ENCODE results near the gene LUM.

The LUM gene

GRCh38 chr12:91109581-91110310 is 1.5 kb downstream of the LUM start:
- H3K4me1 ChIP-seq (ENCODE audit: control insufficient read depth, insufficient read depth, low read length) = no peaks in the 10 kb centered on the region; the same call in 1 of the 2 replicates
- WGBS (ENCODE audit: insufficient coverage, insufficient read length) = no CpG with 5 or more reads among the region's 2 CpGs

GRCh38 chr12:91109148-91109564 is 2.1 kb downstream of the LUM start:
- no peaks in the 10 kb centered on the region for H3K9me3 ChIP-seq (ENCODE audit: control insufficient read depth, insufficient read depth, low read length)
- H3K27ac ChIP-seq (ENCODE audit: low read length) = no peak overlapping the region
- no CpG with 5 or more reads among the region's 7 CpGs for WGBS (ENCODE audit: insufficient coverage, insufficient read length)
- peak; percentile 22 for DNase-seq (ENCODE audit: low read depth, low spot score)
- H3K36me3 ChIP-seq (ENCODE audit: control insufficient read depth, insufficient read depth, low read length) = no peaks in the 10 kb centered on the region
- no peaks in the 10 kb centered on the region for H3K27me3 ChIP-seq (ENCODE audit: control insufficient read depth, insufficient read depth, low read length)
- H3K4me3 ChIP-seq (ENCODE audit: low read length) = no peak overlapping the region
- H3K4me1 ChIP-seq (ENCODE audit: control insufficient read depth, insufficient read depth, low read length) = no peaks in the 10 kb centered on the region; the same call in 1 of the 2 replicates

More at GRCh38 chr12:91109581-91110310, 1.5 kb downstream of the LUM start:
- Histone ChIP-seq H3K9me3 (ENCODE audit: control insufficient read depth, insufficient read depth, low read length) (no peaks in the 10 kb centered on the region), H3K4me3 (ENCODE audit: low read length) (no peak overlapping the region), H3K27me3 (ENCODE audit: control insufficient read depth, insufficient read depth, low read length) (no peaks in the 10 kb centered on the region), H3K27ac (ENCODE audit: low read length) (no peak overlapping the region), H3K36me3 (ENCODE audit: control insufficient read depth, insufficient read depth, low read length) (no peaks in the 10 kb centered on the region)
- no peak for DNase-seq (ENCODE audit: low read depth, low spot score)

- Histone ChIP-seq H3K27ac (ENCODE audit: low read length) (no peak overlapping the region), H3K4me1 (ENCODE audit: control insufficient read depth, insufficient read depth, low read length) (no peaks in the 10 kb centered on the region; the same call in 1 of the 2 replicates), H3K36me3 (ENCODE audit: control insufficient read depth, insufficient read depth, low read length) (no peaks in the 10 kb centered on the region), H3K4me3 (ENCODE audit: low read length) (no peak overlapping the region), H3K27me3 (ENCODE audit: control insufficient read depth, insufficient read depth, low read length) (no peaks in the 10 kb centered on the region), H3K9me3 (ENCODE audit: control insufficient read depth, insufficient read depth, low read length) (no peaks in the 10 kb centered on the region)
- WGBS (ENCODE audit: insufficient coverage, insufficient read length) = no CpG with 5 or more reads among the region's 5 CpGs
- DNase-seq (ENCODE audit: low read depth, low spot score) = no peak
Measured at GRCh38 chr12:91108196-91108755, 3.0 kb downstream of the LUM start.

GRCh38 chr12:91106283-91106682 is 5.0 kb downstream of the LUM start:
- DNase-seq (ENCODE audit: low read depth, low spot score) = no peak
- no peaks in the 10 kb centered on the region for H3K36me3 ChIP-seq (ENCODE audit: control insufficient read depth, insufficient read depth, low read length)
- H3K4me1 ChIP-seq (ENCODE audit: control insufficient read depth, insufficient read depth, low read length) = no peaks in the 10 kb centered on the region; the same call in 1 of the 2 replicates
- H3K4me3 ChIP-seq (ENCODE audit: low read length) = no peak overlapping the region
- no peak overlapping the region for H3K27ac ChIP-seq (ENCODE audit: low read length)
- H3K27me3 ChIP-seq (ENCODE audit: control insufficient read depth, insufficient read depth, low read length) = no peaks in the 10 kb centered on the region
- H3K9me3 ChIP-seq (ENCODE audit: control insufficient read depth, insufficient read depth, low read length) = no peaks in the 10 kb centered on the region

- Histone ChIP-seq H3K36me3 (ENCODE audit: control insufficient read depth, insufficient read depth, low read length) (no peaks in the 10 kb centered on the region), H3K4me1 (ENCODE audit: control insufficient read depth, insufficient read depth, low read length) (no peaks in the 10 kb centered on the region; the same call in 1 of the 2 replicates), H3K4me3 (ENCODE audit: low read length) (no peak overlapping the region), H3K9me3 (ENCODE audit: control insufficient read depth, insufficient read depth, low read length) (no peaks in the 10 kb centered on the region), H3K27me3 (ENCODE audit: control insufficient read depth, insufficient read depth, low read length) (no peaks in the 10 kb centered on the region), H3K27ac (ENCODE audit: low read length) (no peak overlapping the region)
- no CpG with 5 or more reads among the region's 5 CpGs for WGBS (ENCODE audit: insufficient coverage, insufficient read length)
- no peak for DNase-seq (ENCODE audit: low read depth, low spot score)
Measured at GRCh38 chr12:91105807-91106206, 5.5 kb downstream of the LUM start.

GRCh38 chr12:91104812-91105466 is 6.4 kb downstream of the LUM start:
- H3K27me3 ChIP-seq (ENCODE audit: control insufficient read depth, insufficient read depth, low read length) = no peaks in the 10 kb centered on the region

GRCh38 chr12:91103624-91104023 is 7.7 kb downstream of the LUM start:
- no peak overlapping the region for H3K27ac ChIP-seq (ENCODE audit: low read length)
- DNase-seq (ENCODE audit: low read depth, low spot score) = no peak
- H3K27me3 ChIP-seq (ENCODE audit: control insufficient read depth, insufficient read depth, low read length) = no peaks in the 10 kb centered on the region
- no peaks in the 10 kb centered on the region for H3K36me3 ChIP-seq (ENCODE audit: control insufficient read depth, insufficient read depth, low read length)
- H3K4me3 ChIP-seq (ENCODE audit: low read length) = no peak overlapping the region
- H3K9me3 ChIP-seq (ENCODE audit: control insufficient read depth, insufficient read depth, low read length) = no peaks in the 10 kb centered on the region
- no peaks in the 10 kb centered on the region for H3K4me1 ChIP-seq (ENCODE audit: control insufficient read depth, insufficient read depth, low read length)
- no CpG with 5 or more reads among the region's 1 CpG for WGBS (ENCODE audit: insufficient coverage, insufficient read length)

More at GRCh38 chr12:91104812-91105466, 6.4 kb downstream of the LUM start:
- Histone ChIP-seq H3K4me1 (ENCODE audit: control insufficient read depth, insufficient read depth, low read length) (no peaks in the 10 kb centered on the region; the same call in 1 of the 2 replicates), H3K9me3 (ENCODE audit: control insufficient read depth, insufficient read depth, low read length) (no peaks in the 10 kb centered on the region), H3K36me3 (ENCODE audit: control insufficient read depth, insufficient read depth, low read length) (no peaks in the 10 kb centered on the region), H3K27ac (ENCODE audit: low read length) (no peak overlapping the region), H3K4me3 (ENCODE audit: low read length) (no peak overlapping the region)
- DNase-seq (ENCODE audit: low read depth, low spot score) = no peak
- WGBS (ENCODE audit: insufficient coverage, insufficient read length) = no CpG with 5 or more reads among the region's 1 CpG

GRCh38 chr12:91103101-91103500 is 8.2 kb downstream of the LUM start:
- Histone ChIP-seq H3K27ac (ENCODE audit: low read length) (no peak overlapping the region), H3K36me3 (ENCODE audit: control insufficient read depth, insufficient read depth, low read length) (no peaks in the 10 kb centered on the region), H3K27me3 (ENCODE audit: control insufficient read depth, insufficient read depth, low read length) (no peaks in the 10 kb centered on the region), H3K4me1 (ENCODE audit: control insufficient read depth, insufficient read depth, low read length) (no peaks in the 10 kb centered on the region), H3K9me3 (ENCODE audit: control insufficient read depth, insufficient read depth, low read length) (no peaks in the 10 kb centered on the region), H3K4me3 (ENCODE audit: low read length) (no peak overlapping the region)
- no peak for DNase-seq (ENCODE audit: low read depth, low spot score)

- H3K4me1 ChIP-seq (ENCODE audit: control insufficient read depth, insufficient read depth, low read length) = no peaks in the 10 kb centered on the region
- no peak overlapping the region for H3K27ac ChIP-seq (ENCODE audit: low read length)
- no CpG with 5 or more reads among the region's 2 CpGs for WGBS (ENCODE audit: insufficient coverage, insufficient read length)
- H3K36me3 ChIP-seq (ENCODE audit: control insufficient read depth, insufficient read depth, low read length) = no peaks in the 10 kb centered on the region
- no peak for DNase-seq (ENCODE audit: low read depth, low spot score)
- no peaks in the 10 kb centered on the region for H3K27me3 ChIP-seq (ENCODE audit: control insufficient read depth, insufficient read depth, low read length)
- no peak overlapping the region for H3K4me3 ChIP-seq (ENCODE audit: low read length)
- no peaks in the 10 kb centered on the region for H3K9me3 ChIP-seq (ENCODE audit: control insufficient read depth, insufficient read depth, low read length)
Measured at GRCh38 chr12:91100906-91101305, 10.4 kb downstream of the LUM start.

GRCh38 chr12:91099836-91100235 is 11.5 kb downstream of the LUM start:
- Histone ChIP-seq H3K4me1 (ENCODE audit: control insufficient read depth, insufficient read depth, low read length) (no peaks in the 10 kb centered on the region), H3K27me3 (ENCODE audit: control insufficient read depth, insufficient read depth, low read length) (no peaks in the 10 kb centered on the region), H3K36me3 (ENCODE audit: control insufficient read depth, insufficient read depth, low read length) (no peaks in the 10 kb centered on the region), H3K9me3 (ENCODE audit: control insufficient read depth, insufficient read depth, low read length) (no peaks in the 10 kb centered on the region), H3K4me3 (ENCODE audit: low read length) (no peak overlapping the region), H3K27ac (ENCODE audit: low read length) (no peak overlapping the region)
- DNase-seq (ENCODE audit: low read depth, low spot score) = no peak
- no CpG with 5 or more reads among the region's 2 CpGs for WGBS (ENCODE audit: insufficient coverage, insufficient read length)
